Kasumi-1 (cell line): ENCODE measurements around the gene LAMB1.

Source experiments
- DNase-seq, 2 experiments: peaks; one replicate each; lab custom pipeline; 2025; lab: John Stamatoyannopoulos, UW

LAMB1 gene

DNA sequence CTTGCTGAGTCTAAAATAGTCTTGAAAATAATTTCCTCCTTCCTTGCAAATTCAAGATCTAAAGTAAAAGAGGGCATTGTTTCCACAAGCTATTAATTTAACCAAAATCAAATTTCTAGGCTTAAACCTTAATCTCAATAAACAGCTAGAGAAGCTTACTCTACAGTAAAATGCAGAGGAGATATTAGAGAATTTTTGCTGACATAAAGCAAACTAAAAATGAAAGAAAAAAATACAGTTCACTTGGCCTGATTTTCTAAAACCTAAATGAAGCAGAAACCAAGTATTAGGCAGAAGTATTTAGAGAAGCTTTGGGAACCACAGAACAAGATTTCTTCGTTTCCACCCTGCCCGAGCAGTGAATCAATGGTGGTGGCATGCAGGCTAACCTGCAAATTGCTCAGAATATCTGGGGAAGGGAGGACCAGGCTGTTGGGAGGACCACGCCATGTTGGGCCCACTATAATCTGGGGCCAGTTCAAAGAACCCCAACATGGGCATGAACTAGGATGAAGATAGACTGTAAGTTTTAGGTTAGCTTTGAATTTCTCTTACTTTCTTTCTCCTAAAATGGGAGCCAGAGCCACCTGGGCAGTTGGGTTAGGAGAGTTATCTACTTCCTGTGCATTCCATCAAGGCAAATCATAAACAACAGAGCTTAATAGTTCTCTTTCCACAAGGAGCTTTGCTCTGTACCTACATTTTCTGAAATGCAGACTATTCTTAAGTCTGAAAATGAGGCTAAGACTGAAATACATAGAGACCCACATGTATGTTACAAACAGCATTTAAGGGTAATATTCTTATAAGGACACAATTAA is 4.1 kb downstream of the LAMB1 start:
- no peak for DNase-seq

DNA sequence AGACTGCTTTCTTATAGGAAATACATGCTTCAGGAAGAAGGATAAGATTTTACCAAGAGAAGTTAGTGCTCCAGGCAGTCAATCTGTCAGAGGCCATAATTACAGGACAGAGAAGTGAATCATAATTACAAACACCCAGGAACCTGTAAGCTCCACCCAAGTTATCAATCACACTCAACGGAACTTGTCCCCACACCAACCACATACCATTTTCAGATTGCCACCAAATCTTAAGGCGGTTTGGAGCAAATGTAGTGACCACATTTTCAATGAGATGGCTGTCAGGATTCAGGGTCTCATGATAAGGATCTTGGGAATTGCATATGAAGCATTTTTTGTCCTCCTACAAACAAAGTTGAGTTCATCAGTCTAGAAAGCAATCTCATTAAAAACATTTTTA is 4.8 kb downstream of the LAMB1 start:
- DNase-seq = no peak

DNA sequence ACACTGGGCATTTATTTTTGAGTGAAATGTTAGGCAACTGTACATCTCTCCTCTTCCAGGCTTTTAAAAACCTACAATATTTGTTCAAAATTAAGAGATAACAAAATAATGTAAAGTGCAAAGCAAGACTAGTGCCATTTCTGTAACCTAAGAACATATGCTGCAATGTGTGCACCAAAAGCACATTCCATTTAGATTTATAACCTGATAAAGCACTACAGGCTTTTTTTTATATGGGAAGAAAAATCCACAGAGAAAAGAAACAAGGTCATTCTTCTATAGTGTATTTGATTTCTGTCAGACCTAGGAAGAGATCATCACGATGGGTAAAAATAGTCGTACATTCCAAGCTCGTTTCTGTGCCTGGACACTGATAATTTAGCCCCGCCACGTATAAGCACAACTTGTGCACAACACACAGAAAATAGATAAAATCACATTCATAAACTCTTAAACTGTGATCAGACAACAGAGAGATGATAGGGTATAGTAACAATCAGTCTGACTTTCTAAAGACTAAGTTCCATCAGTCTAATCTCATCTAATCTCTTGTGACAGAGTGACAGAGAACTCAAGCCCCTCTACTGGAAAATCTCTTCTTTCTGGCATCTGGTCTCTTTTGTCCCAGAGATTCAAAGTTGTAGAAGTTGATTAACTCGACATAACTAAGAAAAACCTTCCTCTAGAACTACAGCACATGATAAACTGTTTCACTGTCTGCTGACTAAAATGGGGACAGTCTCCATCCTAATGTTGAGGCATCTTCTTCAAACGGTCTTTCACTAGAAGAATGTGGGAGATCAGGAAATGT is 6.7 kb downstream of the LAMB1 start:
- no peak for DNase-seq

DNA sequence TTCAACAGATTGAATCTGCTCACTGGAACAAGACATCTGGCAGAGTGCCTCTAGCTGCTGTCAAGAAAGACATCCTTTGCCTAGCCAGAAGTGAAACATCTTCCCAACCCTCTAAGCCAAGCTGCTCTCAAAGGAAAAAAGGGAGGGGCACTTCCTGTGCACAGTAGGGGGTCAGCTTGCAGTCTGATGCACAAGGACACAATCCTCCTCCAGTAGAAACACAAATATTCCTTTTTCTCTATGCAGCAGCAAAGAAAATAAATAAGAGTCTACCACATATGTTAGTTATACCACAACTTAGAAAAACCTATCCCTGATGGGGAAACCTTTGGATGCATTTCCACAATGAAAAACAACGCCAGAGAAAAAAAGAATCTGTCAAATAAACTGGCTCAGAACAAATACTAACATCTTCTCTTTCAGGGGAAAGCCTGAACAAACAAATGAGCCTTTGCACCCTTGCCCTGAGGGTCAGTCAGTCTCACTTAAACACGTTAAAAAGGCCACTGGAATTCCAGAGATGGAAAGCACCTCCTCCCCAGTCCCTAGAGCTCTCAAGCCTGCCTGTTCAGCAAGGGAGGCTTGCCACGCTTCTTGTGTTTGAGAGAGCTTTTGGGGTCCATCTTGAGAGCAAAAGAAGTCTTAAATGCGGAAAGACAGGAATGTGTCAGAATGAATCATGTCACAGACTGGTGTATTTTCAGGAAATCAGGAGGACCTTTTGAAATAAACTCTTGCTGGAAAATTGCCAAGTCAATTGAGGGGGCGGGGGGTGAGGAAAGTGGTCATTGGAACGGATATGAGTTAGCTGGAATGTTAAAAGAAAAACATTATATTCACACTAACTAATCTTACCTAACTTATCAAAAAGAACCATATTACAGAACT is 7.5 kb downstream of the LAMB1 start:
- no peak for DNase-seq

DNA sequence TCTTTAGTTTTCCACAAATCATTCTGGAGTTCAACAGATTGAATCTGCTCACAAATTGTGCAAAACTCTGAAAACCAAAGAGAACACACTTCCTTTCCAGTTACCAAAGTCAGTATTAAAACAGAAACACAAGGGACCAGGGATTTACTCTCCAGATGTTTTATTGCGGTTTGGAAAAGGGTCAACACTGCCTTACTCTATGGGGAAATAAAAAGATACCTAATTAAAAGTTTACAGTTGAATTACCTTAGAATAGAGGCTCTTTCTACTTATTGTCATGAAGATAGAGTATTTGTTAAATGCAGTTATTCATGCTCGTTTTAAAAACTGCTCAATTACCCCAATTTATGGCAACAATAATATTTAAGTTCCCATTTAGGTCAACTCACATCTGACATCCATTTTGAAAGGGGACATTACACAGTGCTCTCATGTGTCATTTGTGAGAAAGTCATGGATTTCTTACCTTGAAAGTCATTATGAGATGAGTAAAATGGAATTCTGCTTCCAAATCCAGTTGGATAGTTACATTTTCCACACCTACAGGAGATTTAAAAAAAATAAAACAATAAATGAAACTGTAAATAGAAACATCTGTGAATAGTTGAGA is 8.4 kb downstream of the LAMB1 start:
- DNase-seq = no peak

DNA sequence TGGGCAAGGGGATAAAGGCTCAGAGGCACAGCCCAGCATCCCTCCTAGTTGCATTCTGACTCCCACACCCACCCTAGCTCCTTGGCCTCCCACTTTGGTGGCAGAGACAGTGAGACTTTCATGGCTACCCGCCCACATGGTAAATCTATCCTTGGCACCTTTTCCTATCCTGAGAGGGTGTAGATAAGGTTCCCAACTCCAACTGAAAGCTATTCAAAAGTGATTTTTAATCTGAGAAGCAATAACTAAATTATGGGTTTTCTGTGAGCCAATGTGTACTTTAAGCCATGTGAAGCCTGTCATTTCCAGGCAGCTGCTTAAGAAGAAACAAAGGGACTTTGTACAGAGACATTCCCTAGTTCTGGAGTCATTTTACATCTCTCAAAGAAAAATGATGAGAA is 9.1 kb downstream of the LAMB1 start:
- no peak for DNase-seq

DNA sequence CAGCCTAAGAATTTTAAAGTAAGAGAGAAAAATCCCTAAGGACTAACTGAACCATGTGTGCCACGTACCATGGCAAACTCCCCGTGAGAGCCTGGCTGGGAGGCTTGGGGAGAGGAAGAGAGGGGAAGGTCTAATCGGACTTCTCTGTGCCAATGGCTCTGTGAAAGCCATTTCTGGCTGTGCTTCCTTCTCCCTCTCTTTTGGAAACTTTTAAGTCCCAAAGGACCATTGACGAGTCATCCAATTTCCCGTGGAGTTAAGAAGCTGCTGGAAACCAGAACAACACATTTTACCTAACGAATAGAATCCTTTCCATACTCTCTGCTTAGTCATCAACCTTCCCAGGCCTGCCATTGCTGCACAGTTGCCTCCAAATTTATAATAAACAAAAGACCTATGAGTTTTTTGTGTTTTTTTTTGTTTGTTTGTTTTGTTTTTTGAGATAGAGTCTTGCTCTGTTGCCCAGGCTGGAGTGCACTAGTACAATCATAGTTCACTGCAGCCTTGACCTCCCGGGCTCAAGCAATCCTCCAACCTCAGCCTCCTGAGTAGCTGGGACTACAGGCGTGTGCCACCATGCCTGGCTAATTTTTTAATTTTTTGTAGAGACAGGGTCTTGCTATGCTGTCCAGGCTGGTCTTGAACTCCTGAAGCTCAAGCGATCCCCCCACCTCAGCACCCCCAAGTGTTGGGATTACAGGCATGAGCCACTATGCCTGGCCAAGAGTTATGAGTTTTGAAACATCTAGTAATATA is 13.2 kb downstream of the LAMB1 start:
- no peak for DNase-seq

DNA sequence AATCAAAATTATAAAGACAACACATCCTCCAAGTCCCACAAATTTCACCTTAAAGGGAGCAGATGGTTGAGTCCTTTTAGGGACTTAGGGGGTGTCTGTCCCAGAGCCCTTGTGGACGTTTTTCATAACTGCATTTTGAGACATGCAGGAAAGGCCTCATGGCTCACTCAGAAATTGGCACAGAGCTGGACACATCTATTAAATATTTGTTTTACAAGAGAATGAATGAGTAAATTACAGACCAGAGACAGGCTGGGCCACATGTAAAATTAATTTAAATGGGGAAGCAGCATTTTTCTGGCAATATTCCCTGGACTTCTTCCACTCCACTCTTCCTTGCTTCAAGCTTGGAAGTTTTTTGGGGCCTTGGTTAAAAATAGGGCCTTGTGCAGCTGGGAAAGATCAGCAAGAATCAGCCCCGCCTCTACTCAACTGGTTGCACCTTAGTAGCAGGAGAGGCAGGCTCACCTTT is 20.0 kb downstream of the LAMB1 start:
- DNase-seq = peak; percentile 6

DNA sequence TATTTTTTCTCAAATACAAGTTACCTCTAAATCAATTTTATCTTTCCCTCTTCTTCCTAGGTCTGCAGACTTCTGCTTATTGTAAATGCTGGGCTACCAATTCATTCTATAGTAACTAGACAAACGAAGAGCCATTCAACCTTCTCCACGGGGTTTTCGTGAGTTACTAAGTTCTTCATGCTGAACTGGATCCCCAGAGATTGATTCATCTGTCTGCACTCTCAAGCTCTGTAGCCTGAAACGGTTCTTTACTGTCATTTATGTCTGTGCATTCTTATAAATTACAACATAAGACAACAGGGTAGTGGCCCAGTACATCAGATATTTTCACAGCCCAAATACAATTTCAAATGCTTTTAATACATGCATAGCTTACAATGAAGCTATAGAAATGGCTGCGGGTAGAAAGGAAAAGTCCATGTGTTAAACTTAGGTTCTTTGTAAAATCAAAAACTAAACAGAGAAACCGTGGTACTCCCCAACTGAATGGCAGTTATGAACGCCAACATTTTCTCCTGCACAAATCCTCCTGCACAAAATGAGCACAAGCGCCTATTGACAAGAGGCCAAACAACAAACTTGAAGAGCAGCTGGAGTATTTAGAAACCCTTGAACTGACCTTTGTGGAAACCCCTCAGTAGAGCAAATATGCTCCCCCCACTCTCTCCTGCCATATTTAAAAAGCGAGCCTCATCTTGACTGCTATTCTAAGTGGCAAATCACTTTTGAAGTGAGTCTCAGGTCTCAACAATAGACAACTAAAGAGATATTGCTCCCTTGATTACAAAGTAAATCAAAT is 20.7 kb downstream of the LAMB1 start:
- DNase-seq = no peak

DNA sequence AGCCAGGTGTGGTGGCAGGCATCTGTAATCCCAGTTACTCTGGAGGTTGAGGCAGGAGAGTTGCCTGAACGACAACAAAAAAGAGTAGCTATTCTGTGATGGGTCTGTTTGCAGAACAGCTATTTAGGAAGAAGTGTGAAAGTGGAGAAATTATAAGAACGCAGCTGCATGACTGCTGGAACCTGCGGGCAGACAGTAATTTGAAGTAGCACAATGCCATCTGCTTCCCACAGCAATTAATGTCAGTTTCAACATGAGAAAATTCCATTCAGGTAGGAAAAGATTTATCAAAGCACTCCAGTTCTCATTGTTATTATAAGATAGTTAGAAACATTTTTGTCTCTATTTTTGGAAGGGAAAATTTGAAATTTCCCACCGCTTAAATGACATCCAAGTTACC is 21.5 kb downstream of the LAMB1 start:
- no peak for DNase-seq

DNA sequence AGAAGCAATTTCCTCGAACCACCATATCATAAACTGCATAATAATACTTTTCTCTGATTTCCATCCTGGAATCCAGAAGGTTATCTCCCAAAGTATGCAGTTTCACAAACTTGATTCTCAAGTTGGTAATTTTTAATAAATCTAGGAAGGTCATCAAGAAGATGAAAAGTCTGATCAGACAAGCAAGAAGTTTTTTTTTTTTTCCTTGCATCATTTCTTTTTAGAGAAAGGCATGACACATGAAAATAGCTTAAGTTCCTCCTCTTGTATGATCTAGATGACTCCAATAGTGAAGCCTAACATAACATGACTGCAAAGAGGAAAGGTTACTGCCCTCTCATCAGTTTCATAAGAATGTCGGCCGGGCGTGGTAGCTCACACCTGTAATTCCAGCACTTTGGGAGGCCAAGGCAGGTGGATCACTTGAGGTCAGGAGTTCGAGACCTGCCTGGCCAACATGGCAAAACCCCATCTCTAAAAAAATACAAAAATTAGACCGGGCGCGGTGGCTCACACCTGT is 22.2 kb downstream of the LAMB1 start:
- no peak for DNase-seq

DNA sequence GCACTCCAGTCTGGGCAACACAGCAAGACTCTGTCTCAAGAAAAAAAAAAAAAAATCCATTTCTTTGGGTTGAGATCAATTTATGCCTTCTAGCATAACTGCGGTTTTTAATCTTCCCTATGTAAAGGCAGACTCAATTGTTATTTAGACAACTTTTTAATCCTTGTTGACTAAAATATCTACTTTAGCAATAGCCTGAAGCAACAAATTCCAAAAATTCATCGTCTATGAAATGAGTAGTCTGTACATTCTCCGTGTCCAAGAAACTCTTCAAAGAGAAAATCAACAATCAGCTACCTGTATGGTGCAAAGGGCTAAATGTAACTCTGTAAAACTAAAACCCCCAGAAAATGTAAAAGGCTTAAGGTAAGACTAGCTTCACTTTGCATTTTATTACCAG is 22.8 kb downstream of the LAMB1 start:
- no peak for DNase-seq

DNA sequence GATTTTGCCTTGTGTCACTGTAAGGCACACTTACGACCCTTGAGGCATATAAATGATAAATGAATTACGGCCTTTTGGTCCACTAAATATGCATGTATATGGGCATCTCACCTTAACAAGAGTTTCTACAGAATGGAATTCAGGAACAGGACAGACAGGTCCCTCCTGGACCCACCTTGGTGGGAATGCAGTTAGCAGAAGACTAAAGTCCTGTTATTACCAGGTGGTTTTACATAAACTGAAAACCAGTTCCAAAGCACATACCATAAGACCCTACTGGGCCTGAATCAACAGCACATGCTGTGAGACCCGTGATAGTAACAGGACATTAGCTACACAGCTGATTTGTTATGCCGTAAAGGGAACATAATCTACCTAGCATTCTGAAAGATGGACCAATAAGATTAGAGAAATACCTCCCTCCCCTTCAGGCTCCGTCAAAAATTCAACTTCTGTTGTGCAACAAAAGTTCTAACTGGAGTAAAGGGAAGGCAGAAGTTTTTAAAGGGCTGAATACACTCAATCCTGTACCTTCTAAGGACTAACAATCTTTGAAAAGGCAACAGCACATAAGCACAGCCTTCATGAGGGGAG is 24.0 kb downstream of the LAMB1 start:
- DNase-seq = no peak

DNA sequence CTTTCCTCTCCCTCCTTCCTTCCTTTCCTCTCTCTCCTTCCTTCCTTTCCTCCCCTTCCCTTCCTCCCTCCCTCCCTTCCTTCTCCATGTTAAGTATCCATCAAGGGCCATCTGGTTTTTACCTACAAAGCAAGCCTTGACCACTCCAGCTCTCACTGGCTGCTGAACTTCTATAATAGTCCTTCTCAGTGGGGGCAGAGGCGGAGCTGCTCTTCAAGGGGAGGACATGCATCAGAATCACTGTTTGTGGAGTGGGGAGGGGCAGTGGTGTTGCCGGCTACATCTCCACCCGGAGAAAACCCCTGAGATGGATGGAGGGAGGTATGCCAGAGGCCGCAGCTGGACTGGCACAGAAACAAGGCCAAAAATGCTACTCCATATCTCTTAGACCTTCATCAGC is 25.9 kb downstream of the LAMB1 start:
- DNase-seq = no peak

DNA sequence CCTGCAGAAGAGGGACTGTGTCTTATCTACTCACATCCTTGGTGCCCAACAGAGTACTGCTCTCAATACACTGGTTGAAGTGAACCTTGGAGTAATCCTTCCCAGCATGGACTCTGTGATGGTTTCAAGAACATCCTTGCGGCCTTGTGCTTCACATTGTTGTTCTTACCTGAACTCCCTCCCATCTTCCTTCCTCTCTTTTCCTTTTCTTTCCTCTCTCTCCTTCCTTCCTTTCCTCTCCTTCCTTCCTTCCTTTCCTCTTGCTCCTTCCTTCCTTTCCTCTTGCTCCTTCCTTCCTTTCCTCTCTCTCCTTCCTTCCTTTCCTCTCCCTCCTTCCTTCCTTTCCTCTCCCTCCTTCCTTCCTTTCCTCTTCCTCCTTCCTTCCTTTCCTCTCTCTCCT is 26.3 kb downstream of the LAMB1 start:
- no peak for DNase-seq

DNA sequence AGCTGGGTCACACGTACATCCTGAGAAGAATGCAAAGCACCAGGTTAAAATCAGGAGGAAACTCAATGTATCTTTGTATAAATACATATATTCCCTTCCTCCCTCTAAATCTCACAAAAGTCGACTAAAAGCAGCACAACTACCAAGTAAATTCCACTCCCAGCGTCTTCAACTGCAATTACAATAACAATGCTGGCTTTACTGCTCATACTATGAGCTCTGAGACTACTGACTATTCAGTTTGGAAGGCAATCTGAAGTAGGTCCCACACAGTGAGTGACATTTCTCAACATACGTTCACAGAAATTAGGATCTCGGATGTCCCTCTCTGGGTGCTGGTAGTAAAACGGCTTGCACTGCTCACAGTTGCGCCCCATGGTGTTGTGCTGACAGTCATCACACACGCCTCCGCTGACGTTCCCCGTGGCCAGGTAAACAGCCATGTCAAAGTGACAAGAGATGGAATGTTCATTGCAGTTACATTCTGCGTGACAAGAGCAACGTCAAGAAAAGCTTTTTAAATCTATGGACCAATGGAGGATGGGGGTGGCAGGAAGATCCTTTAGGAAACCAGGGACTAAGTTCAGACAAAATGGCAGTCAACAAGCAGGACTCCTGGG is 27.5 kb downstream of the LAMB1 start:
- no peak for DNase-seq

DNA sequence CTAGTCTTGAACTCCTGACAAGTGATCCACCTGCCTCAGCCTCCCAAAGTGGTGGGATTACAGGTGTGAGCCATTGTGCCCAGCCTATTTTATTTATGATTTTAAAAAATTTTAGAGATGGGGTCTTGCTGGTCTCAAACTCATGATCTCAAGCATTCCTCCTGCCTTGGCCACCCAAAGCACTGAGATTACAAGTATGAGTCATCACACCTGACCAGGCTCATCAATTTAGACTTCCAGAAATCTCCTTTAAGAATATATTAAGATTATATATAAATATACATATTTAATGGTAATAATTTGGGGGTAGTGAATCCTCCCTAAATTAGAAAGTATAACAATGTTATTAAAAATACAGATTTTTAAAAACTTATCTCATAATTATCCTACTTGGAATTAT is 29.1 kb downstream of the LAMB1 start:
- DNase-seq = no peak

DNA sequence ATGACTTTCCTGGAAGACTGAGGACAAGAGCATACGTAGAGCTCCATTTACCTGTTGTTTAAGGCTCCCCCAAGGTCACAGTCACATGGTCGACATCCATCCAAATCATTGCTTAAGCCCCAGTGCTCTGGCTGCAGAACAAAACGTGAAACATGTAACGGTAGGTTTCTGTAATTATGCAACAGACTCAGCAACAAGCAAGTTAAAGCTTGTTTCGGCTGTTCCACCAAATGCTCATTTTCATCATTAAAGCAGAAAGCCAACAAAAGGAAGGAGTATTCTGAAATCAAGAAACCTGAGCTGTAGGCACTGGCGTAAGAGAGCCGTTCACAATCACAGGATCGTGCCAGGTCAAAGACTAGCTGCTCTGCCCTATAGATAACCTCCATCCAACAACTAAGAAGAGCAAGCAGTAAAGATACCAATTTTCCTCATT is 30.0 kb downstream of the LAMB1 start:
- no peak for DNase-seq

DNA sequence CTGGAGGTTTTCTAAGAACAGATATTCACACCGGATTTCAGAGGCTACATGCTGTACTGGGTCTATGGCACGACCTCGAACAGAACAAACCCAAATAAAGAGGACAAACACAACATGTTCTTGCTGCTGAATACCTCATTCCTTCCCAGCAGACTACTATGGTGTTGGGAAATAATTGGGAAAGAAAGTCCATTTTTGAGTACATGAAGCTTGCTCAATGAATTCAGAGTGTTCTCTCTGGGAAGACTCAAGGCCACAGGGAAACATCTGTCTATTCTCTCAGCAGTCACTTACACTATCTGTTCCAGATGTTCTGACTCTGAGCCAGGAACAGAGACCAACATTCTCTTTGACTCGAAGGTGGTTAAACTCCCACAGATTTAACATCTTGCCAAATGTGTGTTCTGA is 30.9 kb downstream of the LAMB1 start:
- peak; percentile 18 to 52 for DNase-seq
